Measurements from ENCODE around the gene ORM2. TPM values are rescaled to one million over a fixed set of nuclear protein-coding genes. Genes with fewer than 3 reads are reported as not detected.

ORM2 gene
- total and polyA plus RNA-seq, 2 experiments from 2014 or later: 0.76 TPM

GRCh38 chr9:114369216-114370130 lies 39.8 kb downstream of the ORM2 start (continued):
- TF ChIP-seq POLR2AphosphoS5 (IDR thresholded peaks at IDR 0.05; ENCODE audit: low read depth) (no peak), EZH2 (IDR thresholded peaks at IDR 0.05; ENCODE audit: low read depth, unreplicated experiment) (no peak), STAT1 (IDR thresholded peaks at IDR 0.05; ENCODE audit: unreplicated experiment) (no peak)

DNA sequence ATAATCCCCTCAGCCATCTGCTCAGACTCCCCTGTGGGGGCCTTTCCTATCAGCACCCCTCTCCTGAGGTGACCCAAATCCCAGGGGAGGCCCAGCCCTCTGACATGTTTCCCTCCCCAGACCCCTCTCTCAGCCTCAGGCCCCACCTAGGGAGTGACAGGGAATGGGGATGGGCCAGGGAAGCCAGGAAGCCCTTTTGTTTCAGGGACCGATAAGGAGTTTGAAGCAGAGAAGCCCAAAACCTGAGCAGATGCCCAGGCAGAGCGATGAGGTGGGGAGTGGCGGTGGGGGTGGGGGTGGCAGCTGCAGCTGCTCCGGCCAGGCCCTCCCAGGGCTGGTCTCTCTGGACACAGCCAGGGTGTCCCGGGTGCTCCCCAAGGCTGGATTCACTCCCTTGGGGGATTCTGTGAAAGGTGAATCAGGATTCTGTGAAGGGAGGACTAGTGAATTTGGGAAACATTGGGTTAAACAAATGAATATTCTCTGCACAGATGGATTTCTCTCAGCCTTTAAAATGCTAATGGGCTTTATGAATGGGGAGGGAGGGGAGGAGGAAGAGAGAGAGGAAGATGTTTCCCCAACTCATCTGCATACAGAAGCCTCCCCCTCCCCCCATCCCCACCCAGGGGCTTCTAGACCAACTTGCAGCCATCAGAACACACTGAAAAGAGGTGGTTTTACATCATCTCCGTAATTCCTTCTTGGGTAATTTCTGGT lies 40.7 kb downstream of the ORM2 start:
- DNase-seq (ENCODE audit: low spot score): peak; percentile 63
- Histone ChIP-seq H2AFZ (peak overlapping the region; percentile 86; the same call in 1 of the 2 replicates), H3K36me3 (ENCODE audit: insufficient read depth) (no peaks in the 10 kb centered on the region), H3K4me3 (peak overlapping the region; percentile 50), H3K9me2 (ENCODE audit: insufficient read depth) (0 out of 2 replicates have a peak, but pooled peaks cover 6% of the 10 kb centered on the region), H3K4me1 (ENCODE audit: insufficient read depth) (peaks cover 51% of the 10 kb centered on the region), H3K4me2 (peak overlapping the region; percentile 75), H4K20me1 (replicated peaks; ENCODE audit: insufficient read depth) (no peaks in the 10 kb centered on the region), H3K27me3 (ENCODE audit: insufficient read depth) (no peaks in the 10 kb centered on the region), H3K27ac (ENCODE audit: low read depth) (peak overlapping the region; percentile 97), H3K79me2 (replicated peaks; ENCODE audit: insufficient read depth) (peaks cover 4% of the 10 kb centered on the region; the same call in 1 of the 2 replicates), H3F3A (replicated peaks; ENCODE audit: low read depth) (peaks cover 12% of the 10 kb centered on the region; the same call in 1 of the 2 replicates)
- peak overlapping the region; percentile 42; the same call in 2 of the 3 replicates for H3K4me3 Mint-ChIP-seq
- peaks cover 50% of the 10 kb centered on the region for H3K36me3 Mint-ChIP-seq (ENCODE audit: low read depth)
- peaks cover 7% of the 10 kb centered on the region for H3K27me3 Mint-ChIP-seq (ENCODE audit: insufficient read depth, low read depth, poor library complexity)
- H3K9me3 Mint-ChIP-seq: no peaks in the 10 kb centered on the region
- peaks cover 48% of the 10 kb centered on the region for H3K4me1 Mint-ChIP-seq
- peak; percentile 78 for ATAC-seq
- peak overlapping the region; percentile 97 for H3K27ac Mint-ChIP-seq
- TF ChIP-seq NANOG (IDR thresholded peaks at IDR 0.05; ENCODE audit: borderline replicate concordance) (0 out of 2 replicates have a peak, but pooled peaks have one; percentile 13), EZH2 (IDR thresholded peaks at IDR 0.05; ENCODE audit: low read depth, unreplicated experiment) (no peak), ZNF114 (CRISPR knock-in tag; IDR thresholded peaks at IDR 0.05) (no peak), ZNF462 (CRISPR knock-in tag; IDR thresholded peaks at IDR 0.05) (peak; percentile 82), POLR2AphosphoS5 (IDR thresholded peaks at IDR 0.05; ENCODE audit: low read depth) (peak; percentile 10)
